NT2/D1 (cell line): ENCODE results near the gene TBC1D22A.

Source experiments
- SUZ12 ChIP-seq: IDR thresholded peaks from 2 replicates; pipeline ENCODE4 v1.6.1; 2011; ENCODE audit not compliant: insufficient read length, insufficient read depth; ENCODE audit errors: extremely low read depth
- YY1 ChIP-seq: IDR thresholded peaks from 2 replicates; pipeline ENCODE4 v1.6.1; 2011; ENCODE audit not compliant: insufficient read length, insufficient read depth

DNA sequence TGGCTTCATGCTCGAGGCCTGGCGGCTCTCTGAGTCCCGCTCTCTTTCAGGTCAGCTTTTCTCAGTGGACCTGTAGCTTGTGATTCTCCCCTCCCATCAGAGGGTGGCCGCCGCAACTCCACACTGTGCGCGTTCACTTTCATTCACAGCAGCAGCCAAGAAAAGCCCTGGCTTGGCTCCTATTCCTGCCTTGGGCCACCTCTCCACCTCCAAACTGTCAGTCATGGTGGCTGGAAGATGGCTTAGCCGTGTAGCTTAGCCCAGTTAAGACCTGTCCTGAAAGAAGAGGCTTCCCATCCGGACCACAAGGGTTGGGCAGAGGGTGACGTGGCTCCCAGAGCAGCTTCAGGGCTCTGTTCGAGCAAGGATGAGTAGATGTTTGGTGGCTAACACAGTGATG lies 125.5 kb downstream of the TBC1D22A start:
- TF ChIP-seq SUZ12 (no peak), YY1 (no peak)
